Measurements from ENCODE around the gene PRCC.

Gene PRCC

GRCh38 chr1:156746728-156747631 lies 20.4 kb upstream of the PRCC start:
- peak; percentile 40; the same call in 1 of the 2 replicates for TF ChIP-seq CTCF (IDR thresholded peaks at IDR 0.05)

DNA sequence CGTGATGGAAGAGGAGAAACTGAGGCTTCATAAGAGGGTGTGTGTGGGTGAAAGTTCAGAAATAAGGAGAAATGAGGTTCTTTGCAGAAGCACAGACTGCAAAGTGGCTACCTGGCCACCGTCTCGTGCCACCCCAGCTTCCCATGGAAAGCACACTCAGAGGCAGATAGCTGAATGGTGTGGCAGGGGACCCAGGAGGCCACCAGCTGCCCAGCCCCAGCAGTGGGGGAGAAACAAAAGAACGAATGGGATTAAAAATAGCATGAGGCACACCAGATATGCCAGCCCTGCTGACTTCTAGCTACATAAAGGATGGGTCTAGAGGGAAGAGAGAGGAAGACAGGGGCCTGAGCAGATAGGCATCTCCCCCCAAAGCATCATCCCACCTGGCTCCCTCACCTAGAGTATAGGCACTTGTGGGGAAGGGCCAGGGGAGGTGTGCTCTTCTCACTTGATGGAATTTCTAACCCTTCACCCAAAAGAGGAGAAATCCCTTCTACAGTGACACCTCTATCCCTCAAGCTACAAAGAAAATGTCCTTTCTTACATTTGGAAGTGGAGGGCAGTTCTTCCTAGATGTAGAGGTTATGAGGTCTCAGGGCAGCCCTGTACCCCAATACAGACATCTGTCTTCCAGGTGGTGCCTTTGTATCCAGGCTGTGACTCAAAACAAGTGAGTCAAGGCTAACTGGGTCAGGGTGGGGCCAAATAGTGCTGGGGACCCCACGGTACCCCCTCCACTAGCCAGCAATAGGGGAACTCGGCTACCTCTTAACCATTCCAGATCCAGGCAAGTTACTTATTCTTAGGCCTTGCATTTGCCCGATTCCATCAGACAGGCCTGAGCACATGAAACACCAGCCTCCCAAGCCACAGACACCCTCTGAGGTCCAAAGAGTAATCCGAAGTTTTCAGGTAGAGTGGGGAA lies 19.3 kb upstream of the PRCC start:
- TF ChIP-seq CTCF (IDR thresholded peaks at IDR 0.05) = no peak

DNA sequence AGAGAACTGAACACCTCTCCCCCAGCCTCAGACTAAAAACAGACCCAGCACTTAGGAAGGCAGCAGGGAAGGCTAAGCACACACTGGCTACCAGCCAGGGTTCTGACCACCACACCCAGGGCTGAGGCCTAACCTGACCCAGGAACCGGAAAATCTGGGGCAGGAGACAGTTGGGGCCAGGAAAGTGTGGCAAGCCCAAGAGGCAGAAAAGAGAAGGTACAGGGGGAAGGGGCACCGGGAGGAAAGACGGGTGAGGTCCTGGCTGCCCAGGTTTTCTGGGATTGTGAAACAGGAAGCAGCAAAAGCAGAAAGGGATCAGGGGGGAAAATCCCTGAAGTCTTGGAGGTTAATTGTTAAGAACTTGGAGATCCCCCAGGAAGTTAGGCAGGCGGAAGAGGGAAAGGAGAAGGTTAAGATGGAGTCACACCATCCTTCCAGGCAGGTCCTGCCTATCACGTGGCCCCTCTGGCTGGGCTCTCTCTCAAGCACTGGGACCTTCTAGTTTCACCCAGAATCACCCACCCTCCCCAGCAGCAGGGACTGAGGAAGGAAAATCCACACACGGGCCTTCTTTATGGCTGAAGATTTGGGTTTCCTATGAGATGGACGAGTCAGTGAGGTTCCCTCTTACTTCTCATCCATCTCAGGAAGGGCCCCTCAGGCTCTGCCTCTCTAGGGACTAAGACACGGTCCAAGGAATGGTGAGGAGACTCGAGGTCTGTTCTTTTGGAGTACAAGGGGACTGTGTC lies 18.5 kb upstream of the PRCC start:
- TF ChIP-seq CTCF (IDR thresholded peaks at IDR 0.05) = no peak

- TF ChIP-seq CTCF (IDR thresholded peaks at IDR 0.05) = no peak
Measured at GRCh38 chr1:156749419-156750118, 17.8 kb upstream of the PRCC start.

- no peak for TF ChIP-seq CTCF (IDR thresholded peaks at IDR 0.05)
Measured at GRCh38 chr1:156750191-156750672, 17.1 kb upstream of the PRCC start.

GRCh38 chr1:156750711-156751450 lies 16.5 kb upstream of the PRCC start:
- no peak for TF ChIP-seq CTCF (IDR thresholded peaks at IDR 0.05)
